Endothelial cell of umbilical vein (primary cell): ENCODE results near the gene SH2D6. TPM values are rescaled to one million over a fixed set of nuclear protein-coding genes. Genes with fewer than 3 reads are reported as not detected.

ENCODE experiments used
- BruUV-seq: library from RNA; stranded (reverse); fragments of 400-500 nt; replicated peaks from 2 replicates; lab custom pipeline; 2021; lab: Mats Ljungman, UMichigan
- CTCF ChIA-PET: fragments of 300-600, 350-600 bp; sonication (Branson Sonifier 250); formaldehyde crosslinking; loops from one replicate; lab custom pipeline; 2021; ENCODE audit warnings: antibody characterized with exemption, inconsistent platforms; lab: Charles Lee
- POLR2A ChIA-PET: fragments of 300-600, 350-600 bp; sonication (Branson Sonifier 250); formaldehyde crosslinking; loops from one replicate; lab custom pipeline; 2021; ENCODE audit warnings: antibody characterized with exemption, inconsistent platforms; lab: Charles Lee
- DNase-seq: peaks from one replicate; pipeline ENCODE4 v3.0.0-alpha.2; 2011; ENCODE audit warnings: low read depth, low spot score
- FAIRE-seq: peaks from 2 replicates; lab custom pipeline; 2011; peaks lifted over from hg19 to GRCh38; lab: Jason Lieb, UNC
- H2AFZ ChIP-seq: 2 replicates; pipeline ENCODE4 v1.6.0; 2012; ENCODE audit warnings: low read depth, low read length, control low read depth, inconsistent platforms
- H3K27ac ChIP-seq: 2 replicates; pipeline ENCODE4 v1.5.1; 2011; ENCODE audit warnings: low read depth, mild to moderate bottlenecking, control low read depth, low read length, moderate library complexity; ENCODE audit not compliant: insufficient read depth
- H3K27me3 ChIP-seq, 2 experiments: 2 replicates each; pipeline versions ENCODE4 v1.6.0 to v1.6.1; 2011; ENCODE audit warnings: low read length in 2 of 2, mixed read lengths in 1 of 2; ENCODE audit not compliant: control insufficient read depth in 2 of 2, insufficient read depth in 2 of 2
- H3K36me3 ChIP-seq, 2 experiments: 2 replicates in 1 of 2; 3 replicates in 1 of 2; pipeline ENCODE4 v1.5.1; 2011; ENCODE audit warnings: low read length in 2 of 2, mild to moderate bottlenecking in 1 of 2, moderate library complexity in 1 of 2; ENCODE audit not compliant: control insufficient read depth in 2 of 2, insufficient read depth in 2 of 2; ENCODE audit errors: extremely low read depth in 1 of 2
- H3K4me1 ChIP-seq: 3 replicates; pipeline ENCODE4 v1.5.1; 2011; ENCODE audit warnings: mild to moderate bottlenecking, low read length; ENCODE audit not compliant: control insufficient read depth, insufficient read depth; ENCODE audit errors: extremely low read depth
- H3K4me2 ChIP-seq: 2 replicates; pipeline ENCODE4 v1.6.1; 2011; ENCODE audit warnings: low read length, control low read depth, mixed read lengths; ENCODE audit not compliant: insufficient read depth
- H3K4me3 ChIP-seq, 3 experiments: fragments of 200-600 bp in 1 of 3; sonication (generic), shearing (Covaris generic) in 1 of 3; replicated peaks in 1 of 3; 2 replicates each; pipeline ENCODE4 v1.5.1; 2011 to 2016; ENCODE audit warnings: control low read depth in 3 of 3, low read length in 3 of 3, mild to moderate bottlenecking in 2 of 3, inconsistent platforms in 1 of 3, low read depth in 1 of 3, moderate library complexity in 1 of 3; ENCODE audit not compliant: insufficient read depth in 1 of 3
- H3K79me2 ChIP-seq: 2 replicates; pipeline ENCODE4 v1.6.0; 2012; ENCODE audit warnings: low read length, inconsistent platforms; ENCODE audit not compliant: control insufficient read depth, insufficient read depth
- H3K9ac ChIP-seq: replicated peaks from 2 replicates; pipeline ENCODE3; 2011; ENCODE audit warnings: low read length, control low read depth; ENCODE audit not compliant: insufficient read depth; ENCODE audit errors: extremely low read depth
- H3K9me1 ChIP-seq: replicated peaks from 3 replicates; pipeline ENCODE4 v1.6.0; 2011; ENCODE audit warnings: mild to moderate bottlenecking, low read length; ENCODE audit not compliant: control insufficient read depth, insufficient read depth; ENCODE audit errors: extremely low read depth
- H3K9me3 ChIP-seq: replicated peaks from 2 replicates; pipeline ENCODE4 v1.5.1; 2012; ENCODE audit warnings: low read length, inconsistent platforms; ENCODE audit not compliant: control insufficient read depth, insufficient read depth
- H4K20me1 ChIP-seq: replicated peaks from 2 replicates; pipeline ENCODE3; 2011; ENCODE audit warnings: mild to moderate bottlenecking, low read length; ENCODE audit not compliant: control insufficient read depth, insufficient read depth; ENCODE audit errors: extremely low read depth
- CTCF ChIP-seq, 2 donors: IDR thresholded peaks; 1 replicate in 1 of 2; 2 replicates in 1 of 2; pipeline ENCODE4 v1.5.1; 2011; ENCODE audit warnings: low read length in 2 of 2, mild to moderate bottlenecking in 2 of 2, moderate library complexity in 2 of 2, control low read depth in 1 of 2, inconsistent platforms in 1 of 2, low read depth in 1 of 2; ENCODE audit not compliant: insufficient read depth in 1 of 2; ENCODE audit errors: extremely low read depth in 1 of 2
- EZH2 ChIP-seq: IDR thresholded peaks from 2 replicates; pipeline ENCODE4 v1.6.1; 2012; ENCODE audit warnings: borderline replicate concordance, low read depth, mild to moderate bottlenecking, moderate library complexity, low read length, inconsistent platforms; ENCODE audit not compliant: severe bottlenecking
- FOS ChIP-seq: IDR thresholded peaks from 2 replicates; pipeline ENCODE4 v1.6.1; 2011; ENCODE audit warnings: mild to moderate bottlenecking, low read length, moderate library complexity, borderline replicate concordance; ENCODE audit not compliant: insufficient read depth
- GATA2 ChIP-seq: IDR thresholded peaks from 2 replicates; pipeline ENCODE4 v1.7.0; 2011; ENCODE audit warnings: low read depth, mild to moderate bottlenecking, moderate library complexity, mixed read lengths, low read length; ENCODE audit not compliant: insufficient read length, insufficient read depth
- MAX ChIP-seq: IDR thresholded peaks from 2 replicates; pipeline ENCODE4 v1.6.1; 2011; ENCODE audit not compliant: insufficient read depth, insufficient read length
- MYC ChIP-seq: IDR thresholded peaks from one replicate; pipeline ENCODE4 v1.6.1; 2011; ENCODE audit warnings: mild to moderate bottlenecking, low read depth, low read length
- POLR2A ChIP-seq: IDR thresholded peaks from 2 replicates; pipeline ENCODE4 v1.6.1; 2012; ENCODE audit warnings: low read depth, mild to moderate bottlenecking, control low read depth, low read length
- POLR2AphosphoS5 ChIP-seq: IDR thresholded peaks from 2 replicates; pipeline ENCODE4 v1.6.1; 2012; ENCODE audit warnings: low read depth, mild to moderate bottlenecking, control low read depth, low read length, moderate library complexity; ENCODE audit not compliant: insufficient read depth
- dilution Hi-C: fragments of 300-500 bp; cut with MboI; formaldehyde crosslinking; loops from one replicate; pipeline ENCODE4 v1.15.0; 2019; ENCODE audit warnings: low sequenced_read_pairs; ENCODE audit not compliant: extremely low pct_ligation_motif_present
- intact Hi-C: fragments of 100-400 bp; cut with micrococcal nuclease; formaldehyde crosslinking; loops from one replicate; pipeline ENCODE4 v1.10.0; 2022
- polyA plus RNA-seq, 4 experiments: library from polyadenylated mRNA; depleted of rRNA in 3 of 4; stranded (reverse) in 3 of 4; unstranded in 1 of 4; fragments of >200 nt; gene quantifications; 2 replicates each; pipeline versions ENCODE4 v1.2.1 to v1.2.3, GENCODE V29; 2011 to 2012; ENCODE audit warnings: missing spikeins in 1 of 4
- total RNA-seq: library from RNA; stranded (reverse); gene quantifications from 2 replicates; pipeline ENCODE4 v1.2.3, GENCODE V29; 2021

SH2D6 gene
- total and polyA plus RNA-seq, 2 donors (not counting 3 experiments of a cell fraction or from before 2014, with no cell fraction given) = 0.53 TPM; not detected in 1

- H3K4me2 ChIP-seq = no peak overlapping the region
- FAIRE-seq = no peak
- no TSS peak for BruUV-seq
Measured at GRCh38 chr2:85369500-85369899, 49.0 kb upstream of the SH2D6 start.

More at GRCh38 chr2:85369500-85369899, 49.0 kb upstream of the SH2D6 start:
- no peaks in the 10 kb centered on the region for H3K79me2 ChIP-seq
- H3K4me3 ChIP-seq = no peak overlapping the region
- no peaks in the 10 kb centered on the region for H3K27me3 ChIP-seq
- no peak overlapping the region for H3K27ac ChIP-seq
- no peaks in the 10 kb centered on the region for H3K4me1 ChIP-seq
- H3K9me3 ChIP-seq = no peaks in the 10 kb centered on the region
- ChIA-PET CTCF (interaction anchor here (0.6 kb wide), 1 partner anchor 13 kb away, joined by 3 read pairs; no protein-coding TSS in a partner anchor), POLR2A (no interaction called here)
- dilution Hi-C loops = no loop called here
- no peak overlapping the region for H3K9ac ChIP-seq
- no peak for DNase-seq
- no peaks in the 10 kb centered on the region for H3K36me3 ChIP-seq
- H4K20me1 ChIP-seq = no peaks in the 10 kb centered on the region
- H3K9me1 ChIP-seq = no peaks in the 10 kb centered on the region
- no peak for TF ChIP-seq FOS
- TF ChIP-seq GATA2 = no peak
- TF ChIP-seq CTCF (IDR thresholded peaks at IDR 0.05; ENCODE audit: extremely low read depth in 1 of 2, insufficient read depth in 1 of 2, low read depth in 1 of 2, low read length in 2 of 2) = no peak
- no peak for TF ChIP-seq MYC
- TF ChIP-seq MAX = no peak
- TF ChIP-seq POLR2AphosphoS5 = no peak
- TF ChIP-seq EZH2 = no peak
- TF ChIP-seq POLR2A = no peak
- intact Hi-C loops = no loop called here
- no peak overlapping the region for H2AFZ ChIP-seq
